OCI-LY1 (cell line): Measurements from ENCODE around the gene SLC25A1.

ENCODE experiments used
- H2AFZ ChIP-seq: fragments of 200-600 bp; sonication (generic), shearing (Covaris generic); 2 replicates; pipeline ENCODE4 v1.6.0; 2014; ENCODE audit warnings: antibody characterized with exemption, mild to moderate bottlenecking, low read length
- H3F3A ChIP-seq: fragments of 200-600 bp; sonication (generic), shearing (Covaris generic); 2 replicates; pipeline ENCODE4 v1.6.0; 2014; ENCODE audit warnings: mild to moderate bottlenecking, antibody characterized with exemption, low read length, moderate library complexity; ENCODE audit not compliant: insufficient read depth
- H3K27ac ChIP-seq: fragments of 200-600 bp; sonication (generic); 2 replicates; pipeline ENCODE4 v1.5.1; 2014; ENCODE audit warnings: low read length, mixed run types, mild to moderate bottlenecking, low read depth; ENCODE audit not compliant: poor library complexity, severe bottlenecking
- H3K27me3 ChIP-seq: fragments of 200-600 bp; sonication (generic); 2 replicates; pipeline ENCODE4 v1.6.0; 2014; ENCODE audit warnings: antibody characterized with exemption, mild to moderate bottlenecking, low read length, moderate library complexity; ENCODE audit not compliant: insufficient read depth
- H3K36me3 ChIP-seq: fragments of 200-600 bp; sonication (generic); 2 replicates; pipeline ENCODE4 v1.6.1; 2014; ENCODE audit warnings: mild to moderate bottlenecking, antibody characterized with exemption, low read length, moderate library complexity, mixed read lengths; ENCODE audit not compliant: insufficient read depth
- H3K4me1 ChIP-seq: fragments of 200-600 bp; sonication (generic); 2 replicates; pipeline ENCODE4 v1.5.1; 2014; ENCODE audit warnings: mild to moderate bottlenecking, low read length, moderate library complexity; ENCODE audit not compliant: insufficient read depth, severe bottlenecking
- H3K4me2 ChIP-seq: fragments of 200-600 bp; sonication (generic), shearing (Covaris generic); 2 replicates; pipeline ENCODE4 v1.6.1; 2014; ENCODE audit warnings: low read length
- H3K4me3 ChIP-seq: fragments of 200-600 bp; sonication (generic); 2 replicates; pipeline ENCODE4 v1.5.1; 2014; ENCODE audit warnings: low read length, low read depth, mild to moderate bottlenecking, mixed read lengths; ENCODE audit not compliant: poor library complexity, severe bottlenecking
- H3K79me2 ChIP-seq: fragments of 200-600 bp; shearing (Covaris generic); 2 replicates; pipeline ENCODE4 v1.6.1; 2016; ENCODE audit warnings: mixed run types, low read length, mixed read lengths; ENCODE audit not compliant: insufficient read depth
- H3K9ac ChIP-seq: fragments of 200-600 bp; sonication (generic), shearing (Covaris generic); 2 replicates; pipeline ENCODE4 v1.6.1; 2014; ENCODE audit warnings: mild to moderate bottlenecking, low read length, mixed read lengths
- H3K9me2 ChIP-seq: fragments of 200-600 bp; sonication (generic), shearing (Covaris generic); 2 replicates; pipeline ENCODE4 v1.6.1; 2014; ENCODE audit warnings: low read depth, mild to moderate bottlenecking, low read length, mixed read lengths
- H3K9me3 ChIP-seq: fragments of 200-600 bp; shearing (Covaris generic); 2 replicates; pipeline ENCODE4 v1.6.1; 2014; ENCODE audit warnings: low read length, mixed read lengths
- H4K20me1 ChIP-seq: fragments of 200-600 bp; sonication (generic), shearing (Covaris generic); 2 replicates; pipeline ENCODE4 v1.6.0; 2016; ENCODE audit warnings: mild to moderate bottlenecking, low read length; ENCODE audit not compliant: insufficient read depth
- EZH2 ChIP-seq: fragments of 200-600 bp; sonication (generic), shearing (Covaris generic); IDR thresholded peaks from 2 replicates; pipeline ENCODE4 v1.8.0; 2017; ENCODE audit warnings: borderline replicate concordance, mixed run types, mild to moderate bottlenecking, antibody characterized with exemption, low read length, moderate library complexity, mixed read lengths
- TF ChIP-seq, protein P1 (sequence below): fragments of 200-600 bp; sonication (generic), shearing (Covaris generic); IDR thresholded peaks from 2 replicates; pipeline ENCODE4 v1.5.1; 2017; ENCODE audit warnings: mild to moderate bottlenecking, antibody characterized with exemption, low read length, moderate library complexity, mixed read lengths

SLC25A1 gene

DNA sequence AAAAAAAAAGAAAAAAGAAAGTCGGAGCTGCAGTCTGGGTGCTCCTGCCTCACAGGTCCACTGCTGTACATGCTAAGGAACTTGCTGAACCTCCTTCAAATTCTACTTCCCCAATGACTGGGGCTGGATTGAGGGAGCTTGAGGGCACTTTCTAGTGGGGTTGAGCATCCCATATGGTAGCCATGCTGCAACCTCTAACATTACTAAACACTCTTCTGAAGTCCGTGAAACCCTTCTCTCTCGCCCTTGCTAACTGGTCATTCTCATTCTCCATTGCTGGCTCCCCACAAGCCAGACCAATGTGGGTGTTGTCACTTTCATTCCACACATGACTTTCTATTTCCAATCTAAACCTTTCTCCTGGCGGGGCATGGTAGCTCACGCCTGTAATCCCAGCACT, 35.3 kb downstream of the SLC25A1 start:
- Histone ChIP-seq H4K20me1 (no peaks in the 10 kb centered on the region), H3K9me2 (no peaks in the 10 kb centered on the region), H3K27me3 (no peaks in the 10 kb centered on the region), H3K9ac (no peak overlapping the region; the same call in 1 of the 2 replicates), H2AFZ (no peak overlapping the region), H3K4me2 (peak overlapping the region; percentile 80), H3F3A (no peaks in the 10 kb centered on the region), H3K27ac (no peak overlapping the region), H3K79me2 (0 out of 2 replicates have a peak, but pooled peaks cover 5% of the 10 kb centered on the region), H3K36me3 (peaks cover 41% of the 10 kb centered on the region), H3K9me3 (no peaks in the 10 kb centered on the region), H3K4me3 (peak overlapping the region; percentile 85), H3K4me1 (peaks cover 12% of the 10 kb centered on the region)
- TF ChIP-seq, protein P1, sequence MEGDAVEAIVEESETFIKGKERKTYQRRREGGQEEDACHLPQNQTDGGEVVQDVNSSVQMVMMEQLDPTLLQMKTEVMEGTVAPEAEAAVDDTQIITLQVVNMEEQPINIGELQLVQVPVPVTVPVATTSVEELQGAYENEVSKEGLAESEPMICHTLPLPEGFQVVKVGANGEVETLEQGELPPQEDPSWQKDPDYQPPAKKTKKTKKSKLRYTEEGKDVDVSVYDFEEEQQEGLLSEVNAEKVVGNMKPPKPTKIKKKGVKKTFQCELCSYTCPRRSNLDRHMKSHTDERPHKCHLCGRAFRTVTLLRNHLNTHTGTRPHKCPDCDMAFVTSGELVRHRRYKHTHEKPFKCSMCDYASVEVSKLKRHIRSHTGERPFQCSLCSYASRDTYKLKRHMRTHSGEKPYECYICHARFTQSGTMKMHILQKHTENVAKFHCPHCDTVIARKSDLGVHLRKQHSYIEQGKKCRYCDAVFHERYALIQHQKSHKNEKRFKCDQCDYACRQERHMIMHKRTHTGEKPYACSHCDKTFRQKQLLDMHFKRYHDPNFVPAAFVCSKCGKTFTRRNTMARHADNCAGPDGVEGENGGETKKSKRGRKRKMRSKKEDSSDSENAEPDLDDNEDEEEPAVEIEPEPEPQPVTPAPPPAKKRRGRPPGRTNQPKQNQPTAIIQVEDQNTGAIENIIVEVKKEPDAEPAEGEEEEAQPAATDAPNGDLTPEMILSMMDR: no peak
- no peak for TF ChIP-seq EZH2

DNA sequence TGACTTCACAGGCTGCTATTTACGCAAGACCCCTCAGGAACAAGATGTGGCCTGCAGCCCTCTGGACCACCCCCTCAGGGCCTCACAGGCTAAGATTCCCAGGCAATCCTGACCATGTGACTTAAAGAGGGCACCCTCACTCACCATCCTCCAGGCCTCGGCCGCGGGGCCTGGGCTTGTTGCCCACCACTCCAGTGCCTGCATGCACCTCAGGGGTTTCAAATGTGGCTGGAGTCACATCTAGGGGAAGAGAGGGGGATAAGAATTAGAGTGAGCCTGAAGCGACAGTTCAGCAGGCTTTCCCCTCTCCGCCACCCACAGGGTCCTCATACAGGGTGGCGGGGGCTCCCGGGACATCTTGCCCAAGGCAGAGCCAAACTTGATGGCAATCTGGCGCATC, 36.1 kb downstream of the SLC25A1 start:
- H2AFZ ChIP-seq: no peak overlapping the region
- H3K27me3 ChIP-seq: no peaks in the 10 kb centered on the region
- no peak for TF ChIP-seq EZH2
- TF ChIP-seq, protein P1: no peak
- no peak overlapping the region for H3K4me3 ChIP-seq
- H3K9ac ChIP-seq: no peak overlapping the region
- H4K20me1 ChIP-seq: no peaks in the 10 kb centered on the region
- H3K4me1 ChIP-seq: peaks cover 12% of the 10 kb centered on the region
- H3K27ac ChIP-seq: no peak overlapping the region
- H3K4me2 ChIP-seq: no peak overlapping the region
- peaks cover 48% of the 10 kb centered on the region for H3K36me3 ChIP-seq
- H3K79me2 ChIP-seq: 0 out of 2 replicates have a peak, but pooled peaks cover 5% of the 10 kb centered on the region
- no peaks in the 10 kb centered on the region for H3K9me3 ChIP-seq
- H3F3A ChIP-seq: no peaks in the 10 kb centered on the region
- H3K9me2 ChIP-seq: no peaks in the 10 kb centered on the region

DNA sequence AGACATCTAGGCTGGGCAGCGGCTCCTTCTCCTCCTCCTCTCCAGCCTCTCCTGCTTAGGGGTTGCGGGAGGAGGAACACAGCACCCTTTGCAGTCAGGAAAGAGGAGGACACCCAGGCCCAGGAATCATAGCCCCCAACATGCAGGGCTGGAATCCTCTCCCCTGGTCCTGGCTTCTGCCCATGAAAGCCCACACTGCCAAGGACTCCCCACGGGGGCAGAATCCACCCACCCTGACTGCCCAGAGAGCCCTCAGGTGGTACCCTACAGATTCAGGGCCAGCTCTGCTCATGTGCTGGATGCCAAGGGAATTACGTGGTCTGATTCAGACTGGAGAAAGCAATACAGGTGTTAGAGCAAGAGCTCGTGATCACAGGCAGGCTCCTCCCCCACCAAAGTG, 38.6 kb downstream of the SLC25A1 start:
- H3K9me3 ChIP-seq: no peaks in the 10 kb centered on the region
- H3F3A ChIP-seq: no peaks in the 10 kb centered on the region
- H3K4me1 ChIP-seq: peaks cover 11% of the 10 kb centered on the region
- H3K79me2 ChIP-seq: 0 out of 2 replicates have a peak, but pooled peaks cover 5% of the 10 kb centered on the region
- H3K9me2 ChIP-seq: no peaks in the 10 kb centered on the region
- no peaks in the 10 kb centered on the region for H3K27me3 ChIP-seq
- no peak overlapping the region for H2AFZ ChIP-seq
- no peaks in the 10 kb centered on the region for H4K20me1 ChIP-seq
- no peak overlapping the region for H3K4me2 ChIP-seq
- H3K4me3 ChIP-seq: no peak overlapping the region
- H3K36me3 ChIP-seq: peaks cover 64% of the 10 kb centered on the region
- H3K27ac ChIP-seq: no peak overlapping the region
- TF ChIP-seq, protein P1: no peak
- no peak for TF ChIP-seq EZH2
- no peak overlapping the region for H3K9ac ChIP-seq
